WERI-Rb-1 (cell line): ENCODE results near the gene WIF1.

Experiments used
- DNase-seq: peaks from one replicate; pipeline ENCODE4 v3.0.0-alpha.2; 2020
- H3K27ac ChIP-seq: fragments of 250-450 bp; sonication (Bioruptor Pico); 2 replicates; pipeline ENCODE4 v1.5.1; 2020; ENCODE audit warnings: mild to moderate bottlenecking, moderate library complexity
- H3K27me3 ChIP-seq: fragments of 250-450 bp; sonication (Bioruptor Pico); 2 replicates; pipeline ENCODE4 v1.5.1; 2021; ENCODE audit warnings: mild to moderate bottlenecking, low read depth, moderate library complexity; ENCODE audit not compliant: insufficient read depth, severe bottlenecking
- H3K36me3 ChIP-seq: fragments of 250-450 bp; sonication (Bioruptor Pico); 2 replicates; pipeline ENCODE4 v1.5.1; 2020; ENCODE audit warnings: mild to moderate bottlenecking, moderate library complexity
- H3K4me3 ChIP-seq: 2 replicates; pipeline ENCODE4 v1.5.1; 2011; ENCODE audit warnings: low read depth, mild to moderate bottlenecking, control low read depth, low read length
- H3K9me3 ChIP-seq: fragments of 250-450 bp; sonication (Bioruptor Pico); 2 replicates; pipeline ENCODE4 v1.5.1; 2021; ENCODE audit warnings: mild to moderate bottlenecking, moderate library complexity; ENCODE audit not compliant: severe bottlenecking
- CTCF ChIP-seq: IDR thresholded peaks from 2 replicates; pipeline ENCODE4 v1.5.1; 2011; ENCODE audit warnings: low read depth, mild to moderate bottlenecking, control low read depth, inconsistent platforms, low read length

The WIF1 gene

GRCh38 chr12:65094722-65095121 lies 26.4 kb downstream of the WIF1 start:
- TF ChIP-seq CTCF, result no peak

GRCh38 chr12:65093606-65094005 lies 27.5 kb downstream of the WIF1 start:
- H3K27ac ChIP-seq, result no peak overlapping the region
- H3K27me3 ChIP-seq, result peaks cover 5% of the 10 kb centered on the region
- no peaks in the 10 kb centered on the region for H3K9me3 ChIP-seq
- no peak overlapping the region for H3K4me3 ChIP-seq
- no peaks in the 10 kb centered on the region for H3K36me3 ChIP-seq
- no peak for DNase-seq
- no peak for TF ChIP-seq CTCF

More at GRCh38 chr12:65094722-65095121, 26.4 kb downstream of the WIF1 start:
- H3K9me3 ChIP-seq, result no peaks in the 10 kb centered on the region
- DNase-seq, result no peak
- peaks cover 5% of the 10 kb centered on the region for H3K27me3 ChIP-seq
- no peak overlapping the region for H3K4me3 ChIP-seq
- H3K36me3 ChIP-seq, result no peaks in the 10 kb centered on the region
- H3K27ac ChIP-seq, result no peak overlapping the region

- no peak overlapping the region for H3K27ac ChIP-seq
- H3K36me3 ChIP-seq, result no peaks in the 10 kb centered on the region
- no peak overlapping the region for H3K4me3 ChIP-seq
- H3K9me3 ChIP-seq, result no peaks in the 10 kb centered on the region
- TF ChIP-seq CTCF, result no peak
- DNase-seq, result no peak
- no peaks in the 10 kb centered on the region for H3K27me3 ChIP-seq
These were observed 30.6 kb downstream of the WIF1 start for GRCh38 chr12:65090461-65090860.

- H3K4me3 ChIP-seq, result no peak overlapping the region
- no peaks in the 10 kb centered on the region for H3K9me3 ChIP-seq
- no peaks in the 10 kb centered on the region for H3K27me3 ChIP-seq
- no peaks in the 10 kb centered on the region for H3K36me3 ChIP-seq
- no peak for DNase-seq
- no peak overlapping the region for H3K27ac ChIP-seq
- no peak for TF ChIP-seq CTCF
These were observed 34.9 kb downstream of the WIF1 start for GRCh38 chr12:65086236-65086635.

- H3K9me3 ChIP-seq, result no peaks in the 10 kb centered on the region
- TF ChIP-seq CTCF, result no peak
- DNase-seq, result no peak
- H3K36me3 ChIP-seq, result no peaks in the 10 kb centered on the region
- no peak overlapping the region for H3K27ac ChIP-seq
- H3K27me3 ChIP-seq, result no peaks in the 10 kb centered on the region
- H3K4me3 ChIP-seq, result no peak overlapping the region
These were observed 36.5 kb downstream of the WIF1 start for GRCh38 chr12:65084579-65084978.

- no peak for DNase-seq
- H3K36me3 ChIP-seq, result no peaks in the 10 kb centered on the region
- no peaks in the 10 kb centered on the region for H3K9me3 ChIP-seq
- H3K27ac ChIP-seq, result no peak overlapping the region
- no peak for TF ChIP-seq CTCF
- H3K4me3 ChIP-seq, result no peak overlapping the region
- no peaks in the 10 kb centered on the region for H3K27me3 ChIP-seq
These were observed 37.5 kb downstream of the WIF1 start for GRCh38 chr12:65083581-65083980.
